Spleen (tissue), 11 donors: ENCODE results near the gene FGD6. TPM values are rescaled to one million over a fixed set of nuclear protein-coding genes. Genes with fewer than 3 reads are reported as not detected.

ENCODE experiments used
- DNase-seq: peaks from one replicate; pipeline ENCODE4 v3.0.0-alpha.2; 2020
- H3K27ac ChIP-seq, 8 donors: fragments of 200-600 bp; sonication (generic) in 7 of 8; 1 replicate in 4 of 8; 2 replicates in 4 of 8; pipeline versions ENCODE4 v1.5.0 to v1.8.0; 2016 to 2021; ENCODE audit warnings: inconsistent platforms in 4 of 8, mild to moderate bottlenecking in 4 of 8, moderate library complexity in 1 of 8
- H3K27me3 ChIP-seq, 7 donors: fragments of 200-600 bp; sonication (generic) in 6 of 7; replicated peaks in 1 of 7; 1 replicate in 4 of 7; 2 replicates in 3 of 7; pipeline versions ENCODE4 v1.5.0 to v1.8.0; 2016 to 2021; ENCODE audit warnings: inconsistent platforms in 3 of 7, mild to moderate bottlenecking in 1 of 7
- H3K36me3 ChIP-seq, 6 donors: fragments of 200-600 bp; sonication (generic) in 5 of 6; 1 replicate in 4 of 6; 2 replicates in 2 of 6; pipeline versions ENCODE4 v1.5.0 to v1.8.0; 2016 to 2021; ENCODE audit warnings: inconsistent platforms in 2 of 6
- H3K4me1 ChIP-seq, 6 donors: fragments of 200-600 bp; sonication (generic) in 5 of 6; 1 replicate in 3 of 6; 2 replicates in 3 of 6; pipeline versions ENCODE4 v1.5.0 to v1.8.0; 2016 to 2021; ENCODE audit warnings: inconsistent platforms in 3 of 6
- H3K4me3 ChIP-seq, 8 donors: fragments of 200-600 bp; sonication (generic) in 7 of 8; 1 replicate in 4 of 8; 2 replicates in 4 of 8; pipeline versions ENCODE4 v1.5.0 to v1.8.0; 2016 to 2021; ENCODE audit warnings: inconsistent platforms in 4 of 8, mild to moderate bottlenecking in 4 of 8, moderate library complexity in 2 of 8
- H3K9me3 ChIP-seq, 8 donors: fragments of 200-600 bp; sonication (generic) in 7 of 8; 1 replicate in 4 of 8; 2 replicates in 4 of 8; pipeline versions ENCODE4 v1.5.0 to v1.8.0; 2016 to 2021; ENCODE audit warnings: inconsistent platforms in 4 of 8
- CTCF ChIP-seq, 11 experiments: fragments of 200-600 bp in 7 of 11; fragments of 450-650 bp in 4 of 11; sonication (generic) in 4 of 11; IDR thresholded peaks in 8 of 11; conservative IDR thresholded peaks in 3 of 11; 1 replicate in 7 of 11; 2 replicates in 4 of 11; pipeline versions ENCODE4 v1.4.0 to v1.8.0; 2016 to 2021; ENCODE audit warnings: antibody characterized with exemption in 11 of 11, inconsistent platforms in 4 of 11, mild to moderate bottlenecking in 1 of 11
- POLR2A ChIP-seq, 3 donors: fragments of 450-650 bp; IDR thresholded peaks; one replicate each; pipeline ENCODE4 v1.5.1; 2017; ENCODE audit warnings: antibody characterized with exemption in 3 of 3, mild to moderate bottlenecking in 1 of 3
- POLR2AphosphoS5 ChIP-seq, 3 donors: sonication (generic); formaldehyde crosslinking; IDR thresholded peaks; one replicate each; pipeline ENCODE4 v1.5.1; 2017; ENCODE audit warnings: antibody characterized with exemption in 3 of 3
- WGBS, 5 donors: extraction: QIAGEN DNeasy Blood & Tissue Kit in 3 of 5; methylation state at CpG; one replicate each; pipeline versions ENCODE4 v1.1.5 to v1.1.7; 2013 to 2018; 5-methylcytosine and 5-hydroxymethylcytosine counted together
- intact Hi-C: fragments of 100-400 bp; cut with DNase I; formaldehyde crosslinking; loops from one replicate; pipeline ENCODE4 v1.15.0; 2023; ENCODE audit warnings: low total_unique reads
- polyA plus RNA-seq, 3 donors: library from polyadenylated mRNA; stranded (reverse); fragments of 200-250 nt; gene quantifications; one replicate each; pipeline ENCODE4 v1.2.1, GENCODE V29; 2013
- total RNA-seq, 7 donors: library from RNA; depleted of rRNA in 3 of 7; stranded (reverse); fragments of >200 nt in 3 of 7; fragmentation: NEBNext Ultra II Directional in 4 of 7; extraction: Animal tissue kit (Norgen Biotek cat#: 25700) in 4 of 7; gene quantifications; one replicate each; pipeline versions ENCODE4 v1.1.0 to v1.2.1, GENCODE V29; 2016 to 2021
- donor health status: healthy with polysubstance abuse.
- donor health status: DM: no; HTN: no; CAD: no; lungs with moderate emphysema.
- donor health status: DM: no; HTN: no; CAD: no.
- donor health status: Bipolar disorder and iron deficiency.
- donor health status: healthy.
- donor health status: DM: no; HTN: no; CAD: no.
- donor health status: DM: yes; HTN: yes; CAD: no.

Gene FGD6
- total and polyA plus RNA-seq, 10 donors, result 0.78 to 13.0 (median 10.4) TPM

- Histone ChIP-seq H3K9me3 (peaks cover 0 to 3% (median 0%) of the 10 kb centered on the region in 8 donors), H3K27ac (peak overlapping the region in 1 of 8 donors; percentile 11), H3K36me3 (no peaks in the 10 kb centered on the region), H3K4me3 (no peak overlapping the region), H3K27me3 (no peaks in the 10 kb centered on the region), H3K4me1 (peaks cover 0 to 9% (median 2%) of the 10 kb centered on the region in 6 donors)
- TF ChIP-seq POLR2A (IDR thresholded peaks at IDR 0.05) (no peak), CTCF (IDR thresholded peaks at IDR 0.05 in 8 of 11, conservative IDR thresholded peaks at IDR 0.05 in 3 of 11) (no peak), POLR2AphosphoS5 (IDR thresholded peaks at IDR 0.05) (no peak)
- intact Hi-C loops, result no loop called here
- DNase-seq, result no peak
- WGBS, 5 donors, result 50 to 72% (median 59%) methylated on average over 3 of the region's 3 CpGs
Observed at GRCh38 chr12:95158919-95159318, 58.3 kb downstream of the FGD6 start.

DNA sequence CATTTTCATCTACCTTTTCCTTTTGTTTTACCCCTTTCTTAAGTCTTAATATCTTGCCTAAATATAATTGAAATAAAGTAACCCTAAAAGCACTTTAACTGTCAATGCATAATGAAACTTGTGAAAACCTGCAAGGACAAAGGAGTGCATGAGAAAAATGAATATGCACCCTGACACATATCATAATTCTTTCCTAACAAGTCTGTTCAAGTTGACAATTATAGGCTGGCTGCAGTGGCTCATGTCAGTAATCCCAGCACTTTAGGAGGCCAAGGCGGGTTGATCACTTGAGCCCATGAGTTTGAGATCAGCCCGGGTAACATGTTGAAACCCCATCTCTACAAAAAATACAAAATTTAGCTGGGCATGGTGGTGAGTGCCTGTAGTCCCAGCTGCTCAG is 65.4 kb downstream of the FGD6 start:
- no peaks in the 10 kb centered on the region for H3K4me1 ChIP-seq
- DNase-seq, result no peak
- TF ChIP-seq POLR2AphosphoS5 (IDR thresholded peaks at IDR 0.05) (no peak), CTCF (IDR thresholded peaks at IDR 0.05 in 8 of 11, conservative IDR thresholded peaks at IDR 0.05 in 3 of 11) (no peak), POLR2A (IDR thresholded peaks at IDR 0.05) (no peak)
- 89 to 95% (median 93%) methylated on average over 2 of the region's 2 CpGs for WGBS, 5 donors
- no peaks in the 10 kb centered on the region for H3K36me3 ChIP-seq
- H3K27ac ChIP-seq, result no peak overlapping the region
- H3K9me3 ChIP-seq, result peaks cover 0 to 3% (median 0%) of the 10 kb centered on the region in 8 donors
- H3K4me3 ChIP-seq, result no peak overlapping the region
- H3K27me3 ChIP-seq, result no peaks in the 10 kb centered on the region
- intact Hi-C loops, result no loop called here

DNA sequence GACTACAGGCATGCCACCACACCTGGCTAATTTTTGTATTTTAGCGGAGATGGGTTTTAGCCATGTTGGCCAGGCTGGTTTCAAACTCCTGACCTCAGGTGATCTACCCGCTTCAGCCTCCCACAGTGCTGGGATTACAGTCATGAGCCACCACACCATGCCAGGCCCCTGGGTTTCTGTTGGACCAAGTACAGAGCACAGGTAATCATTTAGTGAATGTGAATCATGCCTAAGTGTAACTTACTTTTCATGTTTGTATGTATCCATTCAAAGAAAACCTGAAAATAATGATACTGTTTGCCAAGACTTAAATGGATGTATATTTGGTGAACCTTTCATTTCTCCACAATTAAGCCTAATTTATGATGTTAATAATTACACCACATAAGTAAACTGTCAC is 65.9 kb downstream of the FGD6 start:
- no peaks in the 10 kb centered on the region for H3K4me1 ChIP-seq
- intact Hi-C loops, result no loop called here
- peaks cover 0 to 3% (median 0%) of the 10 kb centered on the region in 8 donors for H3K9me3 ChIP-seq
- DNase-seq, result no peak
- no peaks in the 10 kb centered on the region for H3K36me3 ChIP-seq
- H3K4me3 ChIP-seq, result no peak overlapping the region
- no peaks in the 10 kb centered on the region for H3K27me3 ChIP-seq
- no peak overlapping the region for H3K27ac ChIP-seq
- WGBS, 5 donors, result 83 to 100% (median 99%) methylated on average over 2 of the region's 2 CpGs
- TF ChIP-seq POLR2A (IDR thresholded peaks at IDR 0.05) (no peak), CTCF (IDR thresholded peaks at IDR 0.05 in 8 of 11, conservative IDR thresholded peaks at IDR 0.05 in 3 of 11) (no peak), POLR2AphosphoS5 (IDR thresholded peaks at IDR 0.05) (no peak)

- Histone ChIP-seq H3K4me1 (no peaks in the 10 kb centered on the region), H3K27me3 (no peaks in the 10 kb centered on the region), H3K9me3 (no peaks in the 10 kb centered on the region), H3K27ac (no peak overlapping the region), H3K4me3 (no peak overlapping the region), H3K36me3 (no peaks in the 10 kb centered on the region)
- intact Hi-C loops, result no loop called here
- no peak for TF ChIP-seq CTCF (IDR thresholded peaks at IDR 0.05 in 8 of 11, conservative IDR thresholded peaks at IDR 0.05 in 3 of 11)
- TF ChIP-seq POLR2A (IDR thresholded peaks at IDR 0.05), result no peak
- TF ChIP-seq POLR2AphosphoS5 (IDR thresholded peaks at IDR 0.05), result no peak
- WGBS, 5 donors, result 85 to 96% (median 91%) methylated on average over 1 of the region's 1 CpG
- DNase-seq, result no peak
Observed at GRCh38 chr12:95150501-95150900, 66.8 kb downstream of the FGD6 start.
